Left ventricle myocardium inferior (tissue), 1 donor: Measurements from ENCODE around the gene ARL14EPL. TPM values are rescaled to one million over a fixed set of nuclear protein-coding genes. Genes with fewer than 3 reads are reported as not detected.
A peak's percentile ranks its signal among the peaks of the same experiment; 100 is the strongest.

Source experiments
- DNase-seq: peaks from one replicate; pipeline ENCODE4 v3.0.0-alpha.2; 2020
- H3K27ac ChIP-seq: fragments of 200-600 bp; replicated peaks from 2 replicates; pipeline ENCODE4 v1.8.0; 2021
- H3K27me3 ChIP-seq: fragments of 200-600 bp; 2 replicates; pipeline ENCODE4 v1.8.0; 2021; ENCODE audit warnings: low read depth
- H3K36me3 ChIP-seq: fragments of 200-600 bp; 2 replicates; pipeline ENCODE4 v1.8.0; 2021
- H3K4me1 ChIP-seq: fragments of 200-600 bp; 2 replicates; pipeline ENCODE4 v1.8.0; 2021
- H3K4me3 ChIP-seq: fragments of 200-600 bp; 2 replicates; pipeline ENCODE4 v1.8.0; 2021; ENCODE audit warnings: mild to moderate bottlenecking, moderate library complexity
- H3K9me3 ChIP-seq: fragments of 200-600 bp; replicated peaks from 2 replicates; pipeline ENCODE4 v1.8.0; 2021
- CTCF ChIP-seq: fragments of 200-600 bp; IDR thresholded peaks from 2 replicates; pipeline ENCODE4 v1.8.0; 2021; ENCODE audit warnings: antibody characterized with exemption, mild to moderate bottlenecking, borderline replicate concordance
- intact Hi-C: fragments of 100-400 bp; cut with micrococcal nuclease; formaldehyde crosslinking; loops from one replicate; pipeline ENCODE4 v1.11.0; 2022
- long read RNA-seq: library from polyadenylated mRNA; unstranded; transcript quantifications from one replicate; pipeline ENCODE4 v2.0.0, GENCODE V29; 2021
- total RNA-seq: library from RNA; stranded (reverse); fragmentation: NEBNext Ultra II Directional; extraction: Animal tissue kit (Norgen Biotek cat#: 25700); gene quantifications from one replicate; pipeline ENCODE4 v1.2.1, GENCODE V29; 2021
- donor health status: DM: no; HTN: yes; CAD: no; lungs with severe emphysema.

Gene ARL14EPL
- not detected for total RNA-seq
- long read RNA-seq, result 0 reads

- intact Hi-C loops, result no loop called here
- no peak within 1 kb of the TSS for H3K27ac ChIP-seq
- no peaks in the 10 kb centered on the region for H3K9me3 ChIP-seq
- H3K4me3 ChIP-seq, result no peak within 1 kb of the TSS
- no peaks in the 10 kb centered on the region for H3K36me3 ChIP-seq
- peak; percentile 47 for TF ChIP-seq CTCF
- H3K27me3 ChIP-seq, result peaks cover 6% of the 10 kb centered on the region
- H3K4me1 ChIP-seq, result no peaks in the 10 kb centered on the region
- DNase-seq, result peak; percentile 14
Measured at GRCh38 chr5:116032094-116032517, at the start of gene ARL14EPL. Gene ARL14EPL, plus strand, starts transcription at chr5:116032472. Its CDS starts 18,994 bp downstream, at chr5:116051466.

- Histone ChIP-seq H3K36me3 (no peaks in the 10 kb centered on the region), H3K27me3 (no peaks in the 10 kb centered on the region), H3K27ac (no peak overlapping the region), H3K4me3 (no peak overlapping the region), H3K9me3 (no peaks in the 10 kb centered on the region), H3K4me1 (peaks cover 11% of the 10 kb centered on the region)
- TF ChIP-seq CTCF, result no peak
- intact Hi-C loops, result no loop called here
- DNase-seq, result no peak
Measured at GRCh38 chr5:115983519-115983918, 48.8 kb upstream of the ARL14EPL start.

- no peaks in the 10 kb centered on the region for H3K27me3 ChIP-seq
- no peak overlapping the region for H3K27ac ChIP-seq
- no peak overlapping the region for H3K4me3 ChIP-seq
- no peak for DNase-seq
- intact Hi-C loops, result no loop called here
- H3K9me3 ChIP-seq, result no peaks in the 10 kb centered on the region
- TF ChIP-seq CTCF, result no peak
- H3K4me1 ChIP-seq, result peaks cover 11% of the 10 kb centered on the region
- H3K36me3 ChIP-seq, result no peaks in the 10 kb centered on the region
Measured at GRCh38 chr5:115985802-115986757, 46.2 kb upstream of the ARL14EPL start.

- H3K4me3 ChIP-seq, result no peak overlapping the region
- H3K27me3 ChIP-seq, result no peaks in the 10 kb centered on the region
- no peaks in the 10 kb centered on the region for H3K36me3 ChIP-seq
- no peaks in the 10 kb centered on the region for H3K9me3 ChIP-seq
- DNase-seq, result no peak
- H3K4me1 ChIP-seq, result peaks cover 11% of the 10 kb centered on the region
- no peak for TF ChIP-seq CTCF
- H3K27ac ChIP-seq, result no peak overlapping the region
- intact Hi-C loops, result no loop called here
Measured at GRCh38 chr5:115988002-115988401, 44.3 kb upstream of the ARL14EPL start.

- intact Hi-C loops, result no loop called here
Measured at GRCh38 chr5:115992848-115993350, 39.4 kb upstream of the ARL14EPL start.

More at GRCh38 chr5:115992848-115993350, 39.4 kb upstream of the ARL14EPL start:
- H3K27me3 ChIP-seq, result no peaks in the 10 kb centered on the region
- H3K4me3 ChIP-seq, result no peak overlapping the region
- H3K4me1 ChIP-seq, result no peaks in the 10 kb centered on the region
- no peak overlapping the region for H3K27ac ChIP-seq
- H3K9me3 ChIP-seq, result no peaks in the 10 kb centered on the region
- no peak for TF ChIP-seq CTCF
- no peak for DNase-seq
- no peaks in the 10 kb centered on the region for H3K36me3 ChIP-seq
